ENCODE measurements around the gene CDIPT. TPM values are rescaled to one million over a fixed set of nuclear protein-coding genes. Genes with fewer than 3 reads are reported as not detected.
"Not testable (repeated sequence)": the region's sequence is repeated elsewhere in the genome, so short reads cannot be mapped to it uniquely, and the experiment has no call there.

The CDIPT gene, protein sequence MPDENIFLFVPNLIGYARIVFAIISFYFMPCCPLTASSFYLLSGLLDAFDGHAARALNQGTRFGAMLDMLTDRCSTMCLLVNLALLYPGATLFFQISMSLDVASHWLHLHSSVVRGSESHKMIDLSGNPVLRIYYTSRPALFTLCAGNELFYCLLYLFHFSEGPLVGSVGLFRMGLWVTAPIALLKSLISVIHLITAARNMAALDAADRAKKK
- 10 to 100 TPM; 76.5 to 79.9 TPM for total RNA-seq

DNA sequence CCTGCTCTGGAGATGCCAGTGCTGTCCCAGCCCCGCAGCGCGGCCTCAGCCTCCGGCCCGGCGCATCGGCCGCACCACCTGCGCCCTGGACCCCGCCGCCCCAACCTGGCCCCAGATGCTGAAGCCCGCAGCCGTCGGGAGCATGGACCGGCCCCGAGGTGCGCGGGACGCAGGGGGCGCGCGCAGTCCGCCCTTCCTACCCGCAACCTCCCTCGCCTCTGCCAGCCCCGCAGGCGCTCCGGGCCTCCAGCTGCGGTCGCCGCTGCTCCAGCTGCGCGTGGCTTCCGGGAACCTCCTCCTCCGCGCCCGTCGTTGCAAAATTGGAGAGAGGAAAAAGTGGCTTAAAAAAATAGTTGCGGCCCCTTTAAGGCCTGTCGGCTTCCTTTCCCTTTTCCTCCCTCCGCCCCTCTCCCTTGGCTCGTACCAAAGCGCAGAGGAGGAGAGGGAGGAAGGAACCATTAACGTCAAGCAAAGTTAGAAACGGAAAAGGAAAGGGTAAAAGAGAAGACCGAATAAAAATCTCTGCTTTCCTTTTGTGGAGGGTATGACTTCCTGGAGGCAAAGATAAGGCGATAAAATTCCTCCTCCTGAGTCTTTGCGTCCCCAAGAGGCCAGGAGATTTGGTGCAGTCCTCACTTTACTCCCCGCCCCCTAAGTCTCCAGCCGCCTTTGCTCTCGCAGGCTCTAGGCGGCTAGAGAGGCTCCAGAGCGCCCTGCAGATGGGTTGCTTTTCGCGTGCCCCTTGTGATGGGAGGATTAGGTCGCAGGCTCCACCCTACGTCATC, at the start of gene CDIPT:
CDIPT (minus strand) TSS at position 343 of the 785 bp plus-strand sequence. CDS start 369 bp downstream, outside the sequence.
- H3K4me1 ChIP-seq = peaks cover 33% of the 10 kb centered on the region
- 0% methylated on average over 31 to 56 of the region's 57 CpGs for WGBS, 2 donors
- ATAC-seq (peak; percentile 97), DNase-seq (peak; percentile 94 to 97 (median 96))
- intact Hi-C loops (cut with DNase I) = no loop called here
- peak within 1 kb of the TSS; percentile 88 to 97 (median 95) for H3K27ac ChIP-seq
- no peaks in the 10 kb centered on the region for H3K27me3 ChIP-seq
- TF ChIP-seq POLR2A (IDR thresholded peaks at IDR 0.05) = peak; percentile 9 to 58 (median 49)
- TF ChIP-seq, protein P1, sequence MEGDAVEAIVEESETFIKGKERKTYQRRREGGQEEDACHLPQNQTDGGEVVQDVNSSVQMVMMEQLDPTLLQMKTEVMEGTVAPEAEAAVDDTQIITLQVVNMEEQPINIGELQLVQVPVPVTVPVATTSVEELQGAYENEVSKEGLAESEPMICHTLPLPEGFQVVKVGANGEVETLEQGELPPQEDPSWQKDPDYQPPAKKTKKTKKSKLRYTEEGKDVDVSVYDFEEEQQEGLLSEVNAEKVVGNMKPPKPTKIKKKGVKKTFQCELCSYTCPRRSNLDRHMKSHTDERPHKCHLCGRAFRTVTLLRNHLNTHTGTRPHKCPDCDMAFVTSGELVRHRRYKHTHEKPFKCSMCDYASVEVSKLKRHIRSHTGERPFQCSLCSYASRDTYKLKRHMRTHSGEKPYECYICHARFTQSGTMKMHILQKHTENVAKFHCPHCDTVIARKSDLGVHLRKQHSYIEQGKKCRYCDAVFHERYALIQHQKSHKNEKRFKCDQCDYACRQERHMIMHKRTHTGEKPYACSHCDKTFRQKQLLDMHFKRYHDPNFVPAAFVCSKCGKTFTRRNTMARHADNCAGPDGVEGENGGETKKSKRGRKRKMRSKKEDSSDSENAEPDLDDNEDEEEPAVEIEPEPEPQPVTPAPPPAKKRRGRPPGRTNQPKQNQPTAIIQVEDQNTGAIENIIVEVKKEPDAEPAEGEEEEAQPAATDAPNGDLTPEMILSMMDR (IDR thresholded peaks at IDR 0.05) = peak; percentile 11 to 85 (median 59)
- H3K9me3 ChIP-seq = no peaks in the 10 kb centered on the region
- H3K36me3 ChIP-seq (replicated peaks in 1 of 2; ENCODE audit: insufficient read depth in 1 of 2, low read depth in 2 of 2) = peaks cover 0 to 5% of the 10 kb centered on the region in 2 donors
- H3K4me3 ChIP-seq = peak within 1 kb of the TSS; percentile 91 to 99

DNA sequence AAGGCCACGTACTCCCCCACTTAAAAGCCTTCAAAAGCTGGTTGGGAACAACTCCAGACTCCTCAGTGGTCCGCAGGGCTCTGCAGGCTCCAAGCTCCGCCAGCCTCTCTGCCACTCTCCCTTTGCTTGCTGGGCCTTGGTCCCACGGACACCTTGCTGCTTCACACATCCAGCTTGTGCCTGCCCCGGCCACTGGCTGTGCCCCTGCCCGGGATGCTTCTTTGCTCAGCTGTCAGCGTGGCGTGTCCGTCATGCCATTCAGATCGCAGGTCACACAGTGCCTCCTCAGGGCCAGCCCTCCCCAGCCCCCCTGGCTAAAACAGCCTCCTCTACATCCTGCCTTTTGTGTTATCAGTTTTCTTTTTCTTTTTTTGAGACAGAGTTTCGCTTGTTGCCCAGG, 49.1 kb upstream of the CDIPT start:
- H3K27me3 ChIP-seq = no peaks in the 10 kb centered on the region
- no peak overlapping the region for H3K4me3 ChIP-seq
- peaks cover 0 to 2% of the 10 kb centered on the region in 2 donors for H3K36me3 ChIP-seq (replicated peaks in 1 of 2; ENCODE audit: insufficient read depth in 1 of 2, low read depth in 2 of 2)
- no peaks in the 10 kb centered on the region for H3K4me1 ChIP-seq
- intact Hi-C loops (cut with DNase I) = no loop called here
- no peak overlapping the region for H3K27ac ChIP-seq
- no peaks in the 10 kb centered on the region for H3K9me3 ChIP-seq
- DNase-seq = no peak
- TF ChIP-seq, protein P1 (IDR thresholded peaks at IDR 0.05) = no peak
- no peak for TF ChIP-seq POLR2A (IDR thresholded peaks at IDR 0.05)
- ATAC-seq = no peak
- 81 to 84% methylated on average over 10 of the region's 11 CpGs for WGBS, 2 donors

DNA sequence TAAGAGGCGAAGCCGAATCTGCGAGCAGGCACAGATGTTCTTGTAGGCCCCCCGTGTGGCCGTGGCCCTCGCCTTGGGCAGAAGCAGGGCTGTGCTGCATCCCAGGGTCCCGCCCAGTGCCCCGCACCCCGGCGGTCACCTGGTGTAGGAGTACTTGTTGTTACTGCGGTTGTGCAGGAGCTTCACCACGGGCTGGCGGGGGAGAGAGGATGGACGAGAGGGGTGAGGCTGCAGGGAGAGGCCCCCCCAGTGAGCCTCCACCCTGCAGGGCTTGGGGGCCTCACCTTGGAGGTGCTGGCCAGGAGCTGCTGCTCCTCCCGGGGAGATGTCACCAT, 48.6 kb upstream of the CDIPT start:
- Histone ChIP-seq H3K27ac (no peak overlapping the region), H3K9me3 (no peaks in the 10 kb centered on the region), H3K27me3 (no peaks in the 10 kb centered on the region), H3K4me1 (no peaks in the 10 kb centered on the region), H3K36me3 (replicated peaks in 1 of 2; ENCODE audit: insufficient read depth in 1 of 2, low read depth in 2 of 2) (peaks cover 0 to 2% of the 10 kb centered on the region in 2 donors), H3K4me3 (no peak overlapping the region)
- intact Hi-C loops (cut with DNase I) = no loop called here
- ATAC-seq (no peak), DNase-seq (no peak)
- 75 to 83% methylated on average over 4 to 14 of the region's 15 CpGs for WGBS, 2 donors
- no peak for TF ChIP-seq POLR2A (IDR thresholded peaks at IDR 0.05)
- TF ChIP-seq, protein P1 (IDR thresholded peaks at IDR 0.05) = no peak

DNA sequence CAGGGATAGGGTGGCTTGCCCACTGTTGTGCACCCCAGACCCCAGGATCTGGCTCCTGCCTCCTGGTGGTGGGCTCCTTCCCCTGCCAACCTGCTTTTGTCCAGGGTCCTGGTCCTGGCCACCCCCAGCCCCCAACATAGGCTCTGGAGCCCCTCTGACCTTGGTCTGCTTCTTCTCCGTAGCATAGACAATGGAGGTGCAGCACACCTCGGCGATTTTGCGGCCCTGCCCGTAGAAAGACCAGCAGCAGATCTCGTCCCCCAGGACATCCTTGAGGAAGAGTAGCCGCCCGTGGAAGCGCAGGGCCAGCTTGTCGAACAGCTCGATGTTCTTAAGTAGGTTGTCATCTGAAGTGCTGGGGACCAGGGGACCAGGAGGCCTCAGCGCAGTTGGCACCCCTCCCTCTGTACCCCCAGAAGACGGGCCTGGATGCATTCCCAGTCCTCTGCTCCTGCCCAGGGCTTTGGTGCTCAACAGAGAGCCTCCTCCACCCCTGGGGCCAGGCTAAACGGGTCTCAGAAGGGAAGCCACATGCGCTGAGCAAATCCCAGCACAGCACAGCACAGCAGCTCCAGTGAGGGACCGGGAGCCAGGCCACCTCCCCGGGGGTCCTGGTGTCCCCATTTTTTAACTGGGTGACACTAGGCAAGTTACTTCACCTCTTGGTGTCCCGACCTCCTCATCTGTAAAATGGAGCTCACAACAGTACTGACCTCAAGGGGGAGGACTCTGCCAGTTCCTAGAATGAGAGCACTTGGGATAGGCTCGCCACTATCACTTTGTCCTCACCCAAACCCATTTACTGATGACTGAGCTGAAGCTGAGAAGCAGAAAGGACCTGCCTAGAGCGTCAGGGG, 48.0 kb upstream of the CDIPT start:
- Histone ChIP-seq H3K4me3 (no peak overlapping the region), H3K27me3 (no peaks in the 10 kb centered on the region), H3K36me3 (replicated peaks in 1 of 2; ENCODE audit: insufficient read depth in 1 of 2, low read depth in 2 of 2) (peaks cover 0 to 2% of the 10 kb centered on the region in 2 donors), H3K27ac (no peak overlapping the region), H3K4me1 (no peaks in the 10 kb centered on the region), H3K9me3 (no peaks in the 10 kb centered on the region)
- intact Hi-C loops (cut with DNase I) = no loop called here
- TF ChIP-seq, protein P1 (IDR thresholded peaks at IDR 0.05) = no peak
- TF ChIP-seq POLR2A (IDR thresholded peaks at IDR 0.05) = no peak
- ATAC-seq = no peak
- DNase-seq = no peak
- 86% methylated on average over 20 of the region's 20 CpGs; no CpG with 5 or more reads in 1 of the 2 donors for WGBS, 2 donors

DNA sequence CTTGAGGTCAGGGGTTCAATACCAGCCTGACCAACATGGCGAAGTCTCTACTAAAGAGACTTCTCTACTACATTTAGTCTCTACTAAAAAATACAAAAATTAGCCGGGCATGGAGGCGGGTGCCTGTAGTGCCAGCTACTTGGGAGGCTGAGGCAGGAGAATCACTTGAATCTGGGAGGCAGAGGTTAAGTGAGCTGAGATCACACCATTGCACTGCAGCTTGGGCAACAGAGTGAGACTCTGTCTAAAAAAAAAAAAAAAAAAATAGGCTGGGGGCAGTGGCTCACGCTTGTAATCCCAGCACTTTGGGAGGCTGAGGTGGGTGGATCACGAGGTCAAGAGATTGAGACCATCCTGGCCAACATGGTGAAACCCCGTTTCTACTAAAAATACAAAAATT, 46.8 kb upstream of the CDIPT start:
- 77 to 81% methylated on average over 6 of the region's 6 CpGs for WGBS, 2 donors
- DNase-seq; H3K36me3 ChIP-seq (replicated peaks in 1 of 2; ENCODE audit: insufficient read depth in 1 of 2, low read depth in 2 of 2); H3K27me3 ChIP-seq; ATAC-seq; H3K4me3 ChIP-seq; H3K9me3 ChIP-seq; H3K4me1 ChIP-seq; H3K27ac ChIP-seq: not testable (repeated sequence)
- intact Hi-C loops (cut with DNase I) = loop anchor here (10.0 kb wide), 1 partner anchor 95 kb away; no protein-coding TSS in a partner anchor
